Keratinocyte (primary cell): ENCODE measurements around the gene ARHGDIA. TPM values are rescaled to one million over a fixed set of nuclear protein-coding genes. Genes with fewer than 3 reads are reported as not detected.
A peak's percentile ranks its signal among the peaks of the same experiment; 100 is the strongest.

Experiments
- DNase-seq: peaks from one replicate; pipeline ENCODE4 v3.0.0-alpha.2; 2011; ENCODE audit warnings: low read depth, missing footprints, low spot score
- FAIRE-seq: peaks from 2 replicates; lab custom pipeline; 2011; peaks lifted over from hg19 to GRCh38; lab: Jason Lieb, UNC
- H2AFZ ChIP-seq: 2 replicates; pipeline ENCODE4 v1.6.0; 2012; ENCODE audit warnings: low read length, control low read depth, inconsistent platforms; ENCODE audit not compliant: control insufficient read depth
- H3K27ac ChIP-seq: 2 replicates; pipeline ENCODE4 v1.5.1; 2011; ENCODE audit warnings: low read length; ENCODE audit not compliant: control insufficient read depth, insufficient read depth
- H3K27me3 ChIP-seq: 3 replicates; pipeline ENCODE4 v1.6.0; 2011; ENCODE audit warnings: low read length; ENCODE audit not compliant: control insufficient read depth, insufficient read depth; ENCODE audit errors: extremely low read depth
- H3K36me3 ChIP-seq, 2 experiments: 2 replicates in 1 of 2; 3 replicates in 1 of 2; pipeline ENCODE4 v1.5.1; 2011; ENCODE audit warnings: low read length in 2 of 2, mild to moderate bottlenecking in 1 of 2; ENCODE audit not compliant: control insufficient read depth in 2 of 2, insufficient read depth in 2 of 2; ENCODE audit errors: extremely low read depth in 1 of 2
- H3K4me1 ChIP-seq: 3 replicates; pipeline ENCODE4 v1.5.1; 2011; ENCODE audit warnings: low read length; ENCODE audit not compliant: control insufficient read depth, insufficient read depth; ENCODE audit errors: extremely low read depth
- H3K4me2 ChIP-seq: 3 replicates; pipeline ENCODE4 v1.6.0; 2011; ENCODE audit warnings: low read depth, low read length; ENCODE audit not compliant: control insufficient read depth, insufficient read depth; ENCODE audit errors: extremely low read depth
- H3K4me3 ChIP-seq, 3 experiments: fragments of 200-600 bp in 1 of 3; sonication (generic) in 1 of 3; 2 replicates in 2 of 3; 3 replicates in 1 of 3; pipeline ENCODE4 v1.5.1; 2011 to 2016; ENCODE audit warnings: low read length in 3 of 3, mild to moderate bottlenecking in 3 of 3, control low read depth in 2 of 3, inconsistent platforms in 1 of 3, low read depth in 1 of 3, mixed read lengths in 1 of 3, mixed run types in 1 of 3, moderate library complexity in 1 of 3; ENCODE audit not compliant: control insufficient read depth in 2 of 3, insufficient read depth in 2 of 3; ENCODE audit errors: extremely low read depth in 1 of 3
- H3K79me2 ChIP-seq: 2 replicates; pipeline ENCODE4 v1.6.0; 2012; ENCODE audit warnings: low read length; ENCODE audit not compliant: control insufficient read depth, insufficient read depth
- H3K9ac ChIP-seq: 3 replicates; pipeline ENCODE4 v1.6.0; 2011; ENCODE audit warnings: low read length; ENCODE audit not compliant: control insufficient read depth, insufficient read depth; ENCODE audit errors: extremely low read depth
- H3K9me1 ChIP-seq: 3 replicates; pipeline ENCODE4 v1.6.0; 2011; ENCODE audit warnings: low read length; ENCODE audit not compliant: control insufficient read depth, insufficient read depth; ENCODE audit errors: extremely low read depth
- H3K9me3 ChIP-seq: 2 replicates; pipeline ENCODE4 v1.5.1; 2012; ENCODE audit warnings: low read depth, low read length; ENCODE audit not compliant: control insufficient read depth
- H4K20me1 ChIP-seq: 3 replicates; pipeline ENCODE4 v1.6.0; 2011; ENCODE audit warnings: low read length; ENCODE audit not compliant: control insufficient read depth, insufficient read depth; ENCODE audit errors: extremely low read depth
- EZH2 ChIP-seq: IDR thresholded peaks from one replicate; pipeline ENCODE4 v1.6.1; 2012; ENCODE audit warnings: inconsistent platforms, mild to moderate bottlenecking, low read length, moderate library complexity
- dilution Hi-C: fragments of 300-500 bp; cut with MboI; formaldehyde crosslinking; loops from one replicate; pipeline ENCODE4 v1.7.0; 2020; ENCODE audit warnings: low sequenced_read_pairs; ENCODE audit not compliant: extremely low pct_ligation_motif_present
- polyA plus RNA-seq, 5 experiments: library from polyadenylated mRNA; depleted of rRNA in 3 of 5; stranded (reverse) in 3 of 5; stranded (forward) in 1 of 5; unstranded in 1 of 5; fragments of >200 nt; gene quantifications; 1 replicate in 1 of 5; 2 replicates in 3 of 5; 3 replicates in 1 of 5; pipeline versions ENCODE4 v1.2.1 to v1.2.3, GENCODE V29; 2011 to 2012; ENCODE audit warnings: missing spikeins in 2 of 5, low read depth in 1 of 5, low replicate concordance in 1 of 5
- TF ChIP-seq, protein P1 (sequence below), 3 experiments: IDR thresholded peaks in 1 of 3; conservative IDR thresholded peaks in 1 of 3; optimal IDR thresholded peaks in 1 of 3; 2 replicates in 2 of 3; 3 replicates in 1 of 3; pipeline versions ENCODE3 to v1.5.1; 2011; ENCODE audit warnings: low read length in 3 of 3, mild to moderate bottlenecking in 3 of 3, moderate library complexity in 2 of 3, control low read depth in 1 of 3, inconsistent platforms in 1 of 3; ENCODE audit not compliant: insufficient read depth in 2 of 3; ENCODE audit errors: extremely low read depth in 1 of 3

Gene ARHGDIA
- polyA plus RNA-seq, 1 donor (not counting 4 experiments of a cell fraction or from before 2014, with no cell fraction given) = 65.7 TPM

DNA sequence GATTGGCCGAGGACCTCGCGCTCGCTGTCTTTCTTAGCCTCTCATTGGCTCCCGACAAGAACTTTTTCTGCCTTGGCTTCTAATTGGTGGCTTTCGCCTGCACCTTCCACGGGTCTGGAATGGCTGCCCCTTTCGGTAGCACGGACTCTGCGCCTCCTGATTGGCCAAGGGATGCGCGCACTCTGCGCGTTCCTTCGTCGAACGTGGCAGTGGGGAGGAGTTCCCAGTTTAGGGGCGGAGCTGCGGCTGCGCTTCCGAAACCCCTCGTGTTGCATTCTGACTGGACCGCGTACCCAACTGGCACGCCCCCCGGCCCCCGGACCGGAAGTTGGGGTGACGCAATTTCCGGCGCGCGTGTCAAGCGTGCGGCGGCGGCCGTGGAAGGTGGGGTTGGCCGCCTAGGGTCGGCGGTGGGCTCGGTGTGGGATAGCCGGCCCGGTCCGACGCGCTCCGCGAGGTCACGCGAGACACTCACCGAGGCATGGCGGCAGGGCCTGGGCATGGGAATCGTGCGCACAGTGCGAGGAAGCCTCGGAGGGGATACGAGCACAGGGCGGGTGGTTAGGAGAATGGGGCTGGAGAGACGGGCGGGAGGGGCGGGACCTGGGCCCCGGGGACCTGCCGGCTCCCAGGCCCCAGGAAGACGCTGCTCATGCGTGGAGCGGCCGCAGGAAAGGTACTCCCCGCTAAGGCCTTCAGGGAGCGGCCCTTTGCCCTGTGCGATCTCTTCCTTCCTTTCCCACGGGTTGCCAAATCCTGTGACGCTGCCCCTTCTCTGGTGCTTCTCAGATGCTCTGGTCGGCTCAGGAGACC, 10.2 kb downstream of the ARHGDIA start:
- FAIRE-seq (peak; percentile 62), DNase-seq (peak; percentile 100)
- dilution Hi-C loops = no loop called here
- H3K4me3 ChIP-seq = peak overlapping the region; percentile 80 to 90 (median 90)
- peak overlapping the region; percentile 88 for H2AFZ ChIP-seq
- peak overlapping the region; percentile 94 for H3K27ac ChIP-seq
- H3K4me1 ChIP-seq = peaks cover 50% of the 10 kb centered on the region
- peaks cover 79% of the 10 kb centered on the region for H3K79me2 ChIP-seq
- H3K27me3 ChIP-seq = no peaks in the 10 kb centered on the region
- H3K9me1 ChIP-seq = peaks cover 4% of the 10 kb centered on the region
- TF ChIP-seq EZH2 = peak; percentile 99
- TF ChIP-seq, protein P1, sequence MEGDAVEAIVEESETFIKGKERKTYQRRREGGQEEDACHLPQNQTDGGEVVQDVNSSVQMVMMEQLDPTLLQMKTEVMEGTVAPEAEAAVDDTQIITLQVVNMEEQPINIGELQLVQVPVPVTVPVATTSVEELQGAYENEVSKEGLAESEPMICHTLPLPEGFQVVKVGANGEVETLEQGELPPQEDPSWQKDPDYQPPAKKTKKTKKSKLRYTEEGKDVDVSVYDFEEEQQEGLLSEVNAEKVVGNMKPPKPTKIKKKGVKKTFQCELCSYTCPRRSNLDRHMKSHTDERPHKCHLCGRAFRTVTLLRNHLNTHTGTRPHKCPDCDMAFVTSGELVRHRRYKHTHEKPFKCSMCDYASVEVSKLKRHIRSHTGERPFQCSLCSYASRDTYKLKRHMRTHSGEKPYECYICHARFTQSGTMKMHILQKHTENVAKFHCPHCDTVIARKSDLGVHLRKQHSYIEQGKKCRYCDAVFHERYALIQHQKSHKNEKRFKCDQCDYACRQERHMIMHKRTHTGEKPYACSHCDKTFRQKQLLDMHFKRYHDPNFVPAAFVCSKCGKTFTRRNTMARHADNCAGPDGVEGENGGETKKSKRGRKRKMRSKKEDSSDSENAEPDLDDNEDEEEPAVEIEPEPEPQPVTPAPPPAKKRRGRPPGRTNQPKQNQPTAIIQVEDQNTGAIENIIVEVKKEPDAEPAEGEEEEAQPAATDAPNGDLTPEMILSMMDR (optimal IDR thresholded peaks at IDR 0.05 in 1 of 3, IDR thresholded peaks at IDR 0.05 in 1 of 3, conservative IDR thresholded peaks at IDR 0.05 in 1 of 3; ENCODE audit: extremely low read depth in 1 of 3, insufficient read depth in 2 of 3, low read length in 3 of 3) = peak in 1 of 3 experiments; percentile 18
- H3K36me3 ChIP-seq = peaks cover 31 to 41% of the 10 kb centered on the region in 2 experiments
- H3K9ac ChIP-seq = peak overlapping the region; percentile 98
- peak overlapping the region; percentile 79 for H3K4me2 ChIP-seq
- H3K9me3 ChIP-seq = no peaks in the 10 kb centered on the region
- peaks cover 18% of the 10 kb centered on the region for H4K20me1 ChIP-seq

DNA sequence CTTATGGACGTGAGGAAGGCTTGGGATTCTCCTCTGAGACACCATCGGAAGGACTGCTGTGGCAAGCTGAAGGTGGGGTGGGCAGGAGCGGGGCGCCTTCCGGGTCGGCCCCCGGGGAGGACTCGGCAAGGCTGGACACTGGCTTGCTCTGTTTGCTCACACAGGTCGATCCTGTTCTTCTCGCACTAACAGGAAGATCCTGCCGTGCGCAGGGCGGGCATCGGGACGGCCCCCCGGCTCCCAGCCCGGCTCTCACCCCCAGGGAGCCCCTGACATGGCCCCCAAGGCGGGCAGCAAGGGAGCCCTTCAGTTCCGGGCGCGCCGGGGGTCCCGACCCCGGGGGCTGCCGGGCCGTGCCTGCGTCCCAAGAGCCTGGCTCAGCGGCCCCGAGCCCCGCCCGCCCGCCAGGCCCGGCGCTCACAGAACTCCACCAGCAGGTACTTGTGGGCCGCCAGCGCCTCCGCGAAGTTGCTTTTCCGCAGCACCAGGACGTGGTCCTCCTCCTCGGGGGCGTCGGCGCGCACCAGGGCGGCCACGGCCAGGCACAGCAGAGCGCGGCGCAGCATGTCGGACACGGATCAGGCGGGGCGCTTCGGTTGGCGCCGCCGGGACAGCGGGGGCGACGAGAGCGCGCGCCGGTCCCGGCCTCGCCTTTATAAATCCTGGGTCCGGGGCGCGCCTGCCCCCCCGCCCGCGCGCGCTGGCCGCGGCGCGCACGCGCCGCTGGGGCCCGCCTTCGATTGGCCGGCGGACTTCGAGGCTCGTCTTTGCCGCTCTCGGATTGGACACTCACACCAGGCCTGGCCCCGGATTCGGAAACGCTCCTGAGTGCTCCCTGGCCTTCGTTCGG, 11.0 kb downstream of the ARHGDIA start, which contains the start of gene P4HB:
Gene P4HB, minus strand, starts transcription at position 630 of the 850 bp plus-strand sequence. Its CDS starts 64 bp downstream, at position 566.
- no peak for TF ChIP-seq EZH2
- TF ChIP-seq, protein P1 (optimal IDR thresholded peaks at IDR 0.05 in 1 of 3, IDR thresholded peaks at IDR 0.05 in 1 of 3, conservative IDR thresholded peaks at IDR 0.05 in 1 of 3; ENCODE audit: extremely low read depth in 1 of 3, insufficient read depth in 2 of 3, low read length in 3 of 3) = no peak
- Histone ChIP-seq H3K4me1 (peaks cover 58% of the 10 kb centered on the region), H4K20me1 (peaks cover 23% of the 10 kb centered on the region), H3K79me2 (peaks cover 83% of the 10 kb centered on the region), H3K9me1 (peaks cover 4% of the 10 kb centered on the region), H3K27ac (peak within 1 kb of the TSS; percentile 94), H3K9me3 (no peaks in the 10 kb centered on the region), H3K4me3 (peak within 1 kb of the TSS; percentile 82 to 98 (median 96)), H3K4me2 (peak within 1 kb of the TSS; percentile 98), H3K9ac (peak within 1 kb of the TSS; percentile 98), H3K27me3 (no peaks in the 10 kb centered on the region), H3K36me3 (peaks cover 26 to 45% of the 10 kb centered on the region in 2 experiments), H2AFZ (peak within 1 kb of the TSS; percentile 88)
- DNase-seq (no peak), FAIRE-seq (no peak)
- dilution Hi-C loops = no loop called here
